IPS-20b (cell line): ENCODE measurements around the gene KRTAP20-2.

Experiments used
- H3K27ac ChIP-seq: one replicate; pipeline ENCODE4 v1.5.1; 2013; ENCODE audit warnings: low read length
- H3K27me3 ChIP-seq: 2 replicates; pipeline ENCODE4 v1.6.1; 2013; ENCODE audit warnings: mild to moderate bottlenecking, low read length, inconsistent platforms; ENCODE audit not compliant: insufficient read depth
- H3K36me3 ChIP-seq: 2 replicates; pipeline ENCODE4 v1.6.1; 2013; ENCODE audit warnings: low read depth, mild to moderate bottlenecking, inconsistent platforms, low read length, moderate library complexity; ENCODE audit not compliant: insufficient read depth
- H3K4me1 ChIP-seq: 2 replicates; pipeline ENCODE4 v1.6.1; 2013; ENCODE audit warnings: mild to moderate bottlenecking, control low read depth, inconsistent platforms, low read length, moderate library complexity; ENCODE audit not compliant: insufficient read depth
- H3K4me3 ChIP-seq: 2 replicates; pipeline ENCODE4 v1.5.1; 2013; ENCODE audit warnings: mild to moderate bottlenecking, low read length, inconsistent platforms
- H3K9ac ChIP-seq: 2 replicates; pipeline ENCODE4 v1.6.1; 2013; ENCODE audit warnings: low read depth, mild to moderate bottlenecking, inconsistent platforms, low read length, moderate library complexity
- H3K9me3 ChIP-seq: 2 replicates; pipeline ENCODE4 v1.6.1; 2013; ENCODE audit warnings: mild to moderate bottlenecking, low read depth, low read length, inconsistent platforms; ENCODE audit not compliant: insufficient read depth

KRTAP20-2 gene

GRCh38 chr21:30623362-30623761 is 11.6 kb upstream of the KRTAP20-2 start:
- no peaks in the 10 kb centered on the region for H3K27me3 ChIP-seq
- H3K4me3 ChIP-seq = no peak overlapping the region
- 0 out of 2 replicates have a peak, but pooled peaks cover 4% of the 10 kb centered on the region for H3K4me1 ChIP-seq
- no peak overlapping the region for H3K9ac ChIP-seq
- H3K27ac ChIP-seq = no peak overlapping the region
- H3K9me3 ChIP-seq = peaks cover 13% of the 10 kb centered on the region; the same call in 1 of the 2 replicates
- H3K36me3 ChIP-seq = no peaks in the 10 kb centered on the region

DNA sequence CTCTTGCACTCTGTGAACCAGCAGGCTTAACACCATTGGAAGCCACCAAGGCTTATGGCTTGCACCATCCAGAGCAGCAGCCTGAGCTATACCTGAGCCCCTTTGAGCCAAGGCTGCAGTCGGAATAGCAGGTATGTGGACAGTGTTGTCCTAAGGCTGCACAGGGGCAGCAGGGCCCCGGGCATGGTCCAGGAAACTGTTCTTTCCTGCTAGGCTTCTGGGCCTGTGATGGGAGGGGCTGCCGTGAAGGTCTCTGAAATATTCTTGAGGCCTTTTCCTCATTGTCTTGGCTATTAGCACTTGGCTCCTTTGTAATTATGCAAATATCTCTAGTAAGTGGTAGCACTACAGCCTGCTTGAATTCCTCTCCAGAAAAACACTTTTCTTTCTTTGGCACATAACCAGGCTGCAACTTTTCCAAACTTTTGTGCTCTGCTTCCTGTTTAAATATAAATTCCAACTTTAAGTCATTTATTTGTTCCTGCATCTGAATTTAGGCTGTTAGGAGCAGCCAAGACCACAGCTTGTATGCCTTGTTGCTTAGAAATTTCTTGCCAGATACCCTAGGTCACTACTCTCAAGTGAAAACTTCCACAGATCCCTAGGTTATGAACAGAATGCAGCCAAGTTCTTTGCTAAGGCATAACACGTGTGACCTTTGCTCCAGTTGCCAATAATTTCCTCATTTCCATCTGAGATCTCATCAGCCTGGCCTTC is 9.4 kb upstream of the KRTAP20-2 start:
- H3K9ac ChIP-seq = no peak overlapping the region
- no peaks in the 10 kb centered on the region for H3K36me3 ChIP-seq
- 0 out of 2 replicates have a peak, but pooled peaks cover 4% of the 10 kb centered on the region for H3K4me1 ChIP-seq
- H3K9me3 ChIP-seq = peaks cover 13% of the 10 kb centered on the region; the same call in 1 of the 2 replicates
- H3K4me3 ChIP-seq = no peak overlapping the region
- no peak overlapping the region for H3K27ac ChIP-seq
- no peaks in the 10 kb centered on the region for H3K27me3 ChIP-seq

- H3K27me3 ChIP-seq = no peaks in the 10 kb centered on the region
- no peak overlapping the region for H3K27ac ChIP-seq
- 0 out of 2 replicates have a peak, but pooled peaks cover 4% of the 10 kb centered on the region for H3K4me1 ChIP-seq
- H3K9ac ChIP-seq = no peak overlapping the region
- H3K4me3 ChIP-seq = no peak overlapping the region
- peaks cover 13% of the 10 kb centered on the region; the same call in 1 of the 2 replicates for H3K9me3 ChIP-seq
- no peaks in the 10 kb centered on the region for H3K36me3 ChIP-seq
These were observed 6.9 kb upstream of the KRTAP20-2 start for GRCh38 chr21:30628109-30628508.

DNA sequence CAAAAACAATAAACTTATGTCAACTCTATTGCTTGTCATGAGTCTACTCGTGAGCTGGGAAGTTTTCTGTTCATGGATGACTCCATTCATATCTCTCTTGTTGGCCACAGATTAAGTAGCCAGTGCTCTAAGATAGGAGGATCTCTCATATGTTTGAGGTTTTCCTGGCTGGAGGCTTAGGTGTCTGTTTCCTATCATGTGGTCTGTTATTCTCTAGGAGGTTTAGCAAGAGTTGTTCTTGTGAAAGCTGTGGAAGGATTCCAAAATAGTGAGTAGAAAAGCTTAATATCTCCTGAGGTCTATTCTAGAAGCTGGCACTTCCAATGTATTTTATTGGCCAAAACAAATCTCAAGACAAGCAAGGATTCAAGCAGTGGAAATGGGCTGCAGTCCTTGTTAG is 5.8 kb upstream of the KRTAP20-2 start:
- Histone ChIP-seq H3K27me3 (no peaks in the 10 kb centered on the region), H3K36me3 (no peaks in the 10 kb centered on the region), H3K27ac (no peak overlapping the region), H3K9me3 (peaks cover 12% of the 10 kb centered on the region; the same call in 1 of the 2 replicates), H3K9ac (no peak overlapping the region), H3K4me3 (no peak overlapping the region), H3K4me1 (0 out of 2 replicates have a peak, but pooled peaks cover 4% of the 10 kb centered on the region)

DNA sequence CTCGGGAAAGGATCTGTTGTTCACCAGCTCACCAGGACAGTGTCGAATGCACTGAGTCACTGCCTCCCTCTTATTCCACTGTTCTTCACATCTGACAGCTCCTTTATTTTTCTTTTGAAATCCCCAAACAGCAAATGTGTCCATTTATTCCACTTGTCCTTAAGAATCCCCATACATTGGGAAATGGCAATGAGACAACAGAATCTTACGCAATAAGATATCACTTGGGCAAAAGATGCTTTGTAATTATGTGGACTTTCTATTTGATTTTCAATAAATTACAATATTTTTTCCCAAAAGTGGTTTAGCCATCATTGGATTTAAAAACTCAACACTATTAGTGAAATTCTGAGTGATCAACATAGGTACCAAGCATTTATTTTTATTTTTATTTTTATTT is 3.7 kb downstream of the KRTAP20-2 start:
- H3K4me3 ChIP-seq = no peak overlapping the region
- no peaks in the 10 kb centered on the region for H3K4me1 ChIP-seq
- H3K9me3 ChIP-seq = no peaks in the 10 kb centered on the region
- H3K27me3 ChIP-seq = no peaks in the 10 kb centered on the region
- H3K27ac ChIP-seq = no peak overlapping the region
- H3K36me3 ChIP-seq = no peaks in the 10 kb centered on the region
- no peak overlapping the region for H3K9ac ChIP-seq

DNA sequence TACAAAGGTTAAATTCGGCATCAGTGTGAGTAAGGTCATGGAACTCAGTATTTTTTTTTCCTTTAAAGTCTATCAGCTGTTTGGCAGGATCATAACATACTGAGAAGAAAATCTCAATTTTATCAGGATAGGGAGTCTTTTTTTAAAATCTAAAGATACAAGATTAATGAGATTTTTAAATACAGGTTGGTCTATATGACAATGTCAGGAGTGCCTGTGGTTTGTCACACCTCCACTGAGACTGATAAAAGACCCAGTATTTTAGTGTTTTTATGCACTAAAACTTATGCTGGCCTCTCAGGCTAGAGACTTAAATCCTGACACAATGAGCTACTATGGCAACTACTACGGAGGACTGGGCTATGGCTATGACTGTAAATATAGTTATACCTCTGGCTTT is 7.6 kb downstream of the KRTAP20-2 start, which contains the start of gene KRTAP20-3:
KRTAP20-3 (plus strand) TSS at position 301 of the 400 bp plus-strand sequence.
- no peaks in the 10 kb centered on the region for H3K9me3 ChIP-seq
- H3K4me1 ChIP-seq = no peaks in the 10 kb centered on the region
- no peak within 1 kb of the TSS for H3K4me3 ChIP-seq

GRCh38 chr21:30646904-30647414 is 12.0 kb downstream of the KRTAP20-2 start:
- Histone ChIP-seq H3K27me3 (no peaks in the 10 kb centered on the region), H3K9ac (no peak overlapping the region), H3K9me3 (no peaks in the 10 kb centered on the region), H3K4me3 (no peak overlapping the region), H3K4me1 (no peaks in the 10 kb centered on the region), H3K27ac (no peak overlapping the region), H3K36me3 (no peaks in the 10 kb centered on the region)

More for the DNA sequence above, 7.6 kb downstream of the KRTAP20-2 start, which contains the start of gene KRTAP20-3:
- Histone ChIP-seq H3K27ac (no peak within 1 kb of the TSS), H3K9ac (no peak within 1 kb of the TSS), H3K27me3 (no peaks in the 10 kb centered on the region), H3K36me3 (no peaks in the 10 kb centered on the region)

DNA sequence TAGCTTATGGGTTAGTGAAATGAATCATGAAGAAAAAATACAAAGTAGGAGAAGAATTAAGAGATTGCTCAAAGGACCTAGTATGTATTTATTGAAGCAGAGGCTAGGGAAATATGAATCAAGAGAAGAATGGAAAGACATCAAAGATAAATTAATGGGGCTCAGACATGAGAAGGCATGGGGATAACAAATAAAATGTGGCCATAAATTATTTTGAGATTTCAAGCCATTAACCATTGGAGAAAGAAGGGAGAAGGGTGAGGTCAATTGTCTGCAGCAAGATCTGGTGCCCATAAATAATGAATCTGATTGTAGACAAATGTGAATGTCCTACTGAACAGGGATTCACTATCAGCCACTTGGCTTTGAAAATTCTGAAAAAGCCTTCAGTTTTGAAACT is 17.9 kb downstream of the KRTAP20-2 start:
- Histone ChIP-seq H3K27ac (no peak overlapping the region), H3K4me1 (no peaks in the 10 kb centered on the region), H3K4me3 (no peak overlapping the region), H3K9ac (no peak overlapping the region), H3K36me3 (no peaks in the 10 kb centered on the region), H3K9me3 (no peaks in the 10 kb centered on the region), H3K27me3 (no peaks in the 10 kb centered on the region)

DNA sequence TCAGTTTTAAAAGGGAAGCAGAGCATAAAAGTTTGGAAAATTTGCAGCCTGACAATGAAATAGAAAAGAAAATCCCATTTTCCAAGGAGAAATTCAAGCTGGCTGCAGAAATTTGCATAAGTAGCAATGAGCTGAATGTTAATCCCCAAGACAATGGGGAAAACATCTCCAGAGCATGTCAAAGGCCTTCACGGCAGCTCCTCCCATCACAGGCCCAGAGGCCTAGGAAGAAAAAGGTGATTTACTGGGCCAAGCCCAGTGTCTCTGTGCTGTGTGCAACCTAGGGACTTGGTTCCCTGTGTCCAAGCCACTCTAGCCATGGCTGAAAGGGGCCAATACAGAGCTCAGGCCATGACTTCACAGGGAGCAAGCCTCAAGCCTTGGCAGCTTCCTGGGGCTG is 33.8 kb downstream of the KRTAP20-2 start:
- H3K9ac ChIP-seq = no peak overlapping the region
- no peaks in the 10 kb centered on the region for H3K4me1 ChIP-seq
- H3K27ac ChIP-seq = no peak overlapping the region
- no peak overlapping the region for H3K4me3 ChIP-seq
- no peaks in the 10 kb centered on the region for H3K27me3 ChIP-seq
- no peaks in the 10 kb centered on the region for H3K36me3 ChIP-seq
- H3K9me3 ChIP-seq = no peaks in the 10 kb centered on the region; the same call in 1 of the 2 replicates

GRCh38 chr21:30672985-30673650 is 38.1 kb downstream of the KRTAP20-2 start:
- Histone ChIP-seq H3K9me3 (no peaks in the 10 kb centered on the region; the same call in 1 of the 2 replicates), H3K4me3 (no peak overlapping the region), H3K27me3 (no peaks in the 10 kb centered on the region), H3K9ac (no peak overlapping the region), H3K4me1 (no peaks in the 10 kb centered on the region), H3K27ac (no peak overlapping the region), H3K36me3 (no peaks in the 10 kb centered on the region)

GRCh38 chr21:30674312-30674711 is 39.3 kb downstream of the KRTAP20-2 start:
- H3K36me3 ChIP-seq = no peaks in the 10 kb centered on the region

More at GRCh38 chr21:30674312-30674711, 39.3 kb downstream of the KRTAP20-2 start:
- no peak overlapping the region for H3K9ac ChIP-seq
- no peaks in the 10 kb centered on the region for H3K27me3 ChIP-seq
- H3K4me3 ChIP-seq = no peak overlapping the region
- H3K9me3 ChIP-seq = no peaks in the 10 kb centered on the region; the same call in 1 of the 2 replicates
- H3K27ac ChIP-seq = no peak overlapping the region
- no peaks in the 10 kb centered on the region for H3K4me1 ChIP-seq
